SK-N-SH treated with all-trans-retinoic acid at 6 μM for 48 hours (cell line): ENCODE results near the gene THOC2.

ENCODE experiments used
- PPARA ChIP-seq: fragments of 250-450 bp; sonication (Bioruptor Pico); IDR thresholded peaks from 2 replicates; pipeline ENCODE4 v1.5.0; 2020; ENCODE audit warnings: mild to moderate bottlenecking, borderline replicate concordance
- TCF4 ChIP-seq: fragments of 250-450 bp; sonication (Bioruptor Pico); IDR thresholded peaks from 2 replicates; pipeline ENCODE4 v1.8.0; 2021; ENCODE audit warnings: mild to moderate bottlenecking, moderate library complexity, borderline replicate concordance
- ZFP3 ChIP-seq: fragments of 250-450 bp; sonication (Bioruptor Pico); IDR thresholded peaks from 2 replicates; pipeline ENCODE4 v1.5.0; 2020; ENCODE audit warnings: mild to moderate bottlenecking, moderate library complexity
- ZNF565 ChIP-seq: fragments of 450-650 bp; formaldehyde crosslinking; conservative IDR thresholded peaks from 2 replicates; pipeline ENCODE4 v1.5.0; 2020; ENCODE audit warnings: low read depth, mild to moderate bottlenecking, moderate library complexity
- ZNF8 ChIP-seq: fragments of 450-650 bp; formaldehyde crosslinking; IDR thresholded peaks from 2 replicates; pipeline ENCODE4 v1.5.0; 2020; ENCODE audit warnings: mild to moderate bottlenecking, moderate library complexity

GRCh38 chrX:123581586-123581985, 151.3 kb downstream of the THOC2 start:
- TF ChIP-seq ZNF8 (no peak), ZFP3 (no peak), TCF4 (CRISPR knock-in tag) (no peak), PPARA (CRISPR knock-in tag) (no peak), ZNF565 (no peak)
